OCI-LY1 (cell line): Measurements from ENCODE around the gene LDAH.

Experiments
- H2AFZ ChIP-seq: fragments of 200-600 bp; sonication (generic), shearing (Covaris generic); 2 replicates; pipeline ENCODE4 v1.6.0; 2014; ENCODE audit warnings: antibody characterized with exemption, mild to moderate bottlenecking, low read length
- H3F3A ChIP-seq: fragments of 200-600 bp; sonication (generic), shearing (Covaris generic); 2 replicates; pipeline ENCODE4 v1.6.0; 2014; ENCODE audit warnings: mild to moderate bottlenecking, antibody characterized with exemption, low read length, moderate library complexity; ENCODE audit not compliant: insufficient read depth
- H3K27ac ChIP-seq: fragments of 200-600 bp; sonication (generic); 2 replicates; pipeline ENCODE4 v1.5.1; 2014; ENCODE audit warnings: low read length, mixed run types, mild to moderate bottlenecking, low read depth; ENCODE audit not compliant: poor library complexity, severe bottlenecking
- H3K27me3 ChIP-seq: fragments of 200-600 bp; sonication (generic); 2 replicates; pipeline ENCODE4 v1.6.0; 2014; ENCODE audit warnings: antibody characterized with exemption, mild to moderate bottlenecking, low read length, moderate library complexity; ENCODE audit not compliant: insufficient read depth
- H3K36me3 ChIP-seq: fragments of 200-600 bp; sonication (generic); 2 replicates; pipeline ENCODE4 v1.6.1; 2014; ENCODE audit warnings: mild to moderate bottlenecking, antibody characterized with exemption, low read length, moderate library complexity, mixed read lengths; ENCODE audit not compliant: insufficient read depth
- H3K4me1 ChIP-seq: fragments of 200-600 bp; sonication (generic); 2 replicates; pipeline ENCODE4 v1.5.1; 2014; ENCODE audit warnings: mild to moderate bottlenecking, low read length, moderate library complexity; ENCODE audit not compliant: insufficient read depth, severe bottlenecking
- H3K4me2 ChIP-seq: fragments of 200-600 bp; sonication (generic), shearing (Covaris generic); 2 replicates; pipeline ENCODE4 v1.6.1; 2014; ENCODE audit warnings: low read length
- H3K4me3 ChIP-seq: fragments of 200-600 bp; sonication (generic); 2 replicates; pipeline ENCODE4 v1.5.1; 2014; ENCODE audit warnings: low read length, low read depth, mild to moderate bottlenecking, mixed read lengths; ENCODE audit not compliant: poor library complexity, severe bottlenecking
- H3K79me2 ChIP-seq: fragments of 200-600 bp; shearing (Covaris generic); 2 replicates; pipeline ENCODE4 v1.6.1; 2016; ENCODE audit warnings: mixed run types, low read length, mixed read lengths; ENCODE audit not compliant: insufficient read depth
- H3K9ac ChIP-seq: fragments of 200-600 bp; sonication (generic), shearing (Covaris generic); 2 replicates; pipeline ENCODE4 v1.6.1; 2014; ENCODE audit warnings: mild to moderate bottlenecking, low read length, mixed read lengths
- H3K9me2 ChIP-seq: fragments of 200-600 bp; sonication (generic), shearing (Covaris generic); 2 replicates; pipeline ENCODE4 v1.6.1; 2014; ENCODE audit warnings: low read depth, mild to moderate bottlenecking, low read length, mixed read lengths
- H3K9me3 ChIP-seq: fragments of 200-600 bp; shearing (Covaris generic); 2 replicates; pipeline ENCODE4 v1.6.1; 2014; ENCODE audit warnings: low read length, mixed read lengths
- H4K20me1 ChIP-seq: fragments of 200-600 bp; sonication (generic), shearing (Covaris generic); 2 replicates; pipeline ENCODE4 v1.6.0; 2016; ENCODE audit warnings: mild to moderate bottlenecking, low read length; ENCODE audit not compliant: insufficient read depth
- CTCF ChIP-seq: fragments of 200-600 bp; sonication (generic), shearing (Covaris generic); IDR thresholded peaks from 2 replicates; pipeline ENCODE4 v1.5.1; 2017; ENCODE audit warnings: mild to moderate bottlenecking, antibody characterized with exemption, low read length, moderate library complexity, mixed read lengths
- EZH2 ChIP-seq: fragments of 200-600 bp; sonication (generic), shearing (Covaris generic); IDR thresholded peaks from 2 replicates; pipeline ENCODE4 v1.8.0; 2017; ENCODE audit warnings: borderline replicate concordance, mixed run types, mild to moderate bottlenecking, antibody characterized with exemption, low read length, moderate library complexity, mixed read lengths

The LDAH gene

DNA sequence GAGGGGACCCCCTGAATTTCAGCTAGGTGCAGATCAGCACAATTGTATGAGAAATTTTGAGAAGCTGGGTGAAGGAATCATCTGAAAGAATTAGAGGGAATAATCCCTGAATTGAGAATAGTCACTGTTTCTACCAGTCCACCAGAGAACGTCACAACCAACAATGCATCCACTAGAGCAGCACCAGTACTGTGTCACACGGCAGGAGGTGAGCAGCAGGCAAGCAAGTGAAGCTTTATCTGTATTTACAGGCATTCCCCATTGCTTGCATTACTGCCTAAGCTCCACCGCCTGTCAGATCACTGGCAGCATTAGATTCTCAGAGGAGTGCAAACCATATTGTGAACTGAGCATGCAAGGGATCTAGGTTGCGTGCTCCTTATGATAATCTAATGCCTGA, 115.3 kb downstream of the LDAH start:
- Histone ChIP-seq H3K9me2 (no peaks in the 10 kb centered on the region), H4K20me1 (no peaks in the 10 kb centered on the region), H3K9ac (no peak overlapping the region), H3F3A (no peaks in the 10 kb centered on the region), H3K27ac (no peak overlapping the region), H3K4me1 (no peaks in the 10 kb centered on the region), H3K4me2 (no peak overlapping the region), H3K27me3 (no peaks in the 10 kb centered on the region), H3K4me3 (no peak overlapping the region), H3K9me3 (no peaks in the 10 kb centered on the region), H2AFZ (no peak overlapping the region), H3K36me3 (no peaks in the 10 kb centered on the region), H3K79me2 (no peaks in the 10 kb centered on the region; the same call in 1 of the 2 replicates)
- TF ChIP-seq CTCF (no peak), EZH2 (no peak)

DNA sequence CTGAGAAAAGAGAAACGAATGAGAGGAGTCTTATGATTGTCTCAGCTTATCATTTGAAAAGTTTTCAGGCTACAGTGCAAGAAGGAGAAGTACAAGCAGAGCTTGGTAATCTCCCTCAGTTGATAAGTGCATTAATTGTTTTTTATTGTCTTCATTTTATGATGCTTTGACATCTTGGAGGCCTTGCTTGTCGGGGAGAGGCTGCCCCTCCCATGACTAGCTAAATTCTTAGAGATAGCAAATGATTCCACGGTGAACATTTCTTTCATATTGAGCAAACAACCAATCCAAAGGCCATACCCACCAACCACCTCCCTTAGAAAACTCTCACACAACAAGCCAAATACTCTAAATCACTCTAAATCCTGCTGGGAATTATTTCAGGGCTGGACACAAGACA, 116.1 kb downstream of the LDAH start:
- Histone ChIP-seq H3K27me3 (no peaks in the 10 kb centered on the region), H4K20me1 (no peaks in the 10 kb centered on the region), H3K36me3 (no peaks in the 10 kb centered on the region), H3K79me2 (no peaks in the 10 kb centered on the region; the same call in 1 of the 2 replicates), H3K9me3 (no peaks in the 10 kb centered on the region), H3K9me2 (no peaks in the 10 kb centered on the region), H3K9ac (no peak overlapping the region), H3K4me2 (no peak overlapping the region), H3K4me1 (no peaks in the 10 kb centered on the region), H3F3A (no peaks in the 10 kb centered on the region), H2AFZ (no peak overlapping the region), H3K27ac (no peak overlapping the region), H3K4me3 (no peak overlapping the region)
- TF ChIP-seq CTCF, result no peak
- TF ChIP-seq EZH2, result no peak

DNA sequence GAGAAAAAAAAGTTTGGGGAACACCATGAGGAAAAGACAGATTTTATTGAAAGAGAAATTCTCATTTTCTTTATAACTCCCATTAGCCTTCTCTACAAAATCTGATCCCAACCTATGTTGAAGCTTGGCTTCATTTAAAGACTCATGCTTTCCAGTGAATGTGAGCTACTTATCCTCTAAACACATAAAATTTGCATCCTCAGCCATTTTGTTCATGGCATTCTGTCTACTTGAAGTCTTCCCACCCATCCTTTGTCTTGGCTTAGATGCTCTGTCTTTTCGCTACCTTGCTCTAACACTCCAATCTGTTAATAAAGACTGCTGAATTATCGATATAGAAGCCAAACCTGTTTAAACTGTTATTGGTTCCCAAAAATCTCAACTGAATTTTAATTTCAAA, 116.7 kb downstream of the LDAH start:
- no peaks in the 10 kb centered on the region for H3K9me2 ChIP-seq
- no peak for TF ChIP-seq EZH2
- no peak for TF ChIP-seq CTCF
- no peaks in the 10 kb centered on the region for H3K4me1 ChIP-seq
- H3K4me2 ChIP-seq, result no peak overlapping the region
- H3K36me3 ChIP-seq, result no peaks in the 10 kb centered on the region
- no peak overlapping the region for H2AFZ ChIP-seq
- no peak overlapping the region for H3K4me3 ChIP-seq
- H3K27me3 ChIP-seq, result no peaks in the 10 kb centered on the region
- no peaks in the 10 kb centered on the region for H4K20me1 ChIP-seq
- no peaks in the 10 kb centered on the region; the same call in 1 of the 2 replicates for H3K79me2 ChIP-seq
- H3K9me3 ChIP-seq, result no peaks in the 10 kb centered on the region
- no peak overlapping the region for H3K27ac ChIP-seq
- H3K9ac ChIP-seq, result no peak overlapping the region
- H3F3A ChIP-seq, result no peaks in the 10 kb centered on the region
